HepG2 (cell line): ENCODE data around the gene SIAH2. TPM values are rescaled to one million over a fixed set of nuclear protein-coding genes. Genes with fewer than 3 reads are reported as not detected.

ENCODE experiments used
- ARID2 ChIP-seq: sonication (generic); formaldehyde crosslinking; IDR thresholded peaks from 2 replicates; pipeline ENCODE4 v1.8.1; 2022; ENCODE audit warnings: mild to moderate bottlenecking, missing genetic modification reagents, borderline replicate concordance
- DMTF1 ChIP-seq: sonication (generic); formaldehyde crosslinking; IDR thresholded peaks from 2 replicates; pipeline ENCODE4 v1.4.0; 2020; ENCODE audit warnings: mild to moderate bottlenecking, missing genetic modification reagents
- ETS1 ChIP-seq: sonication (generic); formaldehyde crosslinking; IDR thresholded peaks from 2 replicates; pipeline ENCODE4 v1.4.0; 2020; ENCODE audit warnings: missing genetic modification reagents
- GTF2F1 ChIP-seq: fragments of 150-350 bp; IDR thresholded peaks from 2 replicates; pipeline ENCODE4 v1.6.1; 2014; ENCODE audit warnings: low read length
- MAFK ChIP-seq, 2 experiments: IDR thresholded peaks in 1 of 2; conservative IDR thresholded peaks in 1 of 2; 2 replicates each; pipeline ENCODE4 v1.6.1; 2011; ENCODE audit warnings: improper control_type of control experiment in 2 of 2, low read length in 2 of 2
- NR2F6 ChIP-seq, 2 experiments: IDR thresholded peaks; 2 replicates each; pipeline ENCODE4 v1.6.1; 2016; ENCODE audit warnings: antibody characterized with exemption in 1 of 2, mild to moderate bottlenecking in 1 of 2
- RBFOX2 ChIP-seq: fragments of 200-400 bp; formaldehyde crosslinking; IDR thresholded peaks from 2 replicates; pipeline ENCODE4 v1.6.1; 2017; ENCODE audit warnings: low read depth, mild to moderate bottlenecking, low read length
- SIN3B ChIP-seq: fragments of 150-350 bp; IDR thresholded peaks from 2 replicates; pipeline ENCODE4 v1.6.1; 2014; ENCODE audit warnings: low read length
- TCF7L2 ChIP-seq: IDR thresholded peaks from 2 replicates; pipeline ENCODE4 v1.6.1; 2011; ENCODE audit warnings: mild to moderate bottlenecking, low read depth, low read length, moderate library complexity
- TFE3 ChIP-seq: IDR thresholded peaks from 2 replicates; pipeline ENCODE4 v1.6.1; 2016
- ZNF557 ChIP-seq: sonication (generic); formaldehyde crosslinking; IDR thresholded peaks from 2 replicates; pipeline ENCODE4 v1.4.0; 2020; ENCODE audit warnings: missing genetic modification reagents
- ZNF598 ChIP-seq: sonication (generic); formaldehyde crosslinking; IDR thresholded peaks from 2 replicates; pipeline ENCODE4 v1.5.1; 2020; ENCODE audit warnings: mild to moderate bottlenecking, missing genetic modification reagents, borderline replicate concordance
- ZNF605 ChIP-seq: sonication (generic); formaldehyde crosslinking; IDR thresholded peaks from 2 replicates; pipeline ENCODE4 v1.8.0; 2022; ENCODE audit warnings: mild to moderate bottlenecking, missing genetic modification reagents
- ZNF672 ChIP-seq: sonication (generic); formaldehyde crosslinking; IDR thresholded peaks from 2 replicates; pipeline ENCODE4 v1.8.1; 2022; ENCODE audit warnings: missing genetic modification reagents
- ZNF7 ChIP-seq: IDR thresholded peaks from 2 replicates; pipeline ENCODE4 v1.6.1; 2016; ENCODE audit warnings: missing biosample characterization, missing genetic modification reagents
- ZNF761 ChIP-seq: sonication (generic); formaldehyde crosslinking; conservative IDR thresholded peaks from 2 replicates; pipeline ENCODE4 v1.4.0; 2020; ENCODE audit warnings: mild to moderate bottlenecking, missing genetic modification reagents
- polyA plus RNA-seq, 8 experiments: library from polyadenylated mRNA; depleted of rRNA in 3 of 8; stranded (reverse) in 7 of 8; unstranded in 1 of 8; fragments of >200 nt; fragmentation: Illumina TruSeq in 4 of 8; extraction: Trizol in 4 of 8; gene quantifications; 2 replicates each; pipeline versions ENCODE4 v1.2.1 to v1.2.3, GENCODE V29; 2011 to 2016; ENCODE audit warnings: low read depth in 4 of 8, missing spikeins in 1 of 8, mixed read lengths in 1 of 8; ENCODE audit not compliant: insufficient read depth in 1 of 8
- total RNA-seq, 5 experiments: library from RNA; depleted of rRNA; stranded (reverse); fragments of >200 nt; fragmentation: Illumina TruSeq; extraction: Trizol; gene quantifications; 2 replicates each; pipeline ENCODE4 v1.2.3, GENCODE V29; 2016; ENCODE audit warnings: low read depth in 1 of 5
- TF ChIP-seq, protein P1 (sequence below): fragments of 450-650 bp; IDR thresholded peaks from 2 replicates; pipeline ENCODE4 v1.6.1; 2017
- TF ChIP-seq, protein P2 (sequence below): sonication (generic); formaldehyde crosslinking; IDR thresholded peaks from 2 replicates; pipeline ENCODE4 v1.4.0; 2020; ENCODE audit warnings: mild to moderate bottlenecking, missing genetic modification reagents, borderline replicate concordance

SIAH2 gene
- total and polyA plus RNA-seq, 2 of the 13 experiments (the other 11 are each of a cell fraction or from before 2014, with no cell fraction given), result 71.8 to 117 TPM

GRCh38 chr3:150737874-150738679 is 24.9 kb downstream of the SIAH2 start (continued):
- TF ChIP-seq TFE3 (CRISPR knock-in tag) (peak; percentile 39; the same call in 1 of the 2 replicates), ZNF605 (no peak), ZNF761 (no peak), TCF7L2 (no peak), ZNF598 (no peak), MAFK (conservative IDR thresholded peaks at IDR 0.05 in 1 of 2, IDR thresholded peaks at IDR 0.05 in 1 of 2; ENCODE audit: low read length in 2 of 2) (peak in 1 of 2 experiments; percentile 13; a peak in 1 of 4 replicates), ZNF7 (CRISPR knock-in tag) (no peak), SIN3B (no peak), ZNF672 (no peak), ARID2 (CRISPR knock-in tag) (0 out of 2 replicates have a peak, but pooled peaks have one; percentile 54), DMTF1 (CRISPR knock-in tag) (no peak), RBFOX2 (no peak), GTF2F1 (no peak), ETS1 (CRISPR knock-in tag) (no peak), NR2F6 (IDR thresholded peaks at IDR 0.05) (peak; percentile 58; the same call in 1 of the 2 replicates), NR2F6 (CRISPR knock-in tag; IDR thresholded peaks at IDR 0.05) (peak; percentile 72; the same call in 1 of the 2 replicates), ZNF557 (no peak)
- TF ChIP-seq, protein P1, sequence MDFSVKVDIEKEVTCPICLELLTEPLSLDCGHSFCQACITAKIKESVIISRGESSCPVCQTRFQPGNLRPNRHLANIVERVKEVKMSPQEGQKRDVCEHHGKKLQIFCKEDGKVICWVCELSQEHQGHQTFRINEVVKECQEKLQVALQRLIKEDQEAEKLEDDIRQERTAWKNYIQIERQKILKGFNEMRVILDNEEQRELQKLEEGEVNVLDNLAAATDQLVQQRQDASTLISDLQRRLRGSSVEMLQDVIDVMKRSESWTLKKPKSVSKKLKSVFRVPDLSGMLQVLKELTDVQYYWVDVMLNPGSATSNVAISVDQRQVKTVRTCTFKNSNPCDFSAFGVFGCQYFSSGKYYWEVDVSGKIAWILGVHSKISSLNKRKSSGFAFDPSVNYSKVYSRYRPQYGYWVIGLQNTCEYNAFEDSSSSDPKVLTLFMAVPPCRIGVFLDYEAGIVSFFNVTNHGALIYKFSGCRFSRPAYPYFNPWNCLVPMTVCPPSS, result no peak
- TF ChIP-seq, protein P2, sequence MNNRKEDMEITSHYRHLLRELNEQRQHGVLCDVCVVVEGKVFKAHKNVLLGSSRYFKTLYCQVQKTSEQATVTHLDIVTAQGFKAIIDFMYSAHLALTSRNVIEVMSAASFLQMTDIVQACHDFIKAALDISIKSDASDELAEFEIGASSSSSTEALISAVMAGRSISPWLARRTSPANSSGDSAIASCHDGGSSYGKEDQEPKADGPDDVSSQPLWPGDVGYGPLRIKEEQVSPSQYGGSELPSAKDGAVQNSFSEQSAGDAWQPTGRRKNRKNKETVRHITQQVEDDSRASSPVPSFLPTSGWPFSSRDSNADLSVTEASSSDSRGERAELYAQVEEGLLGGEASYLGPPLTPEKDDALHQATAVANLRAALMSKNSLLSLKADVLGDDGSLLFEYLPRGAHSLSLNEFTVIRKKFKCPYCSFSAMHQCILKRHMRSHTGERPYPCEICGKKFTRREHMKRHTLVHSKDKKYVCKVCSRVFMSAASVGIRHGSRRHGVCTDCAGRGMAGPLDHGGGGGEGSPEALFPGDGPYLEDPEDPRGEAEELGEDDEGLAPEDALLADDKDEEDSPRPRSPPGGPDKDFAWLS (CRISPR knock-in tag), result no peak
